HUDEP-2 (cell line): ENCODE results near the gene CARS1.
"Not testable (repeated sequence)": the region's sequence is repeated elsewhere in the genome, so short reads cannot be mapped to it uniquely, and the experiment has no call there.

Source experiments
- DNase-seq, 76 experiments: peaks; one replicate each; lab custom pipeline; 2025; ENCODE audit not compliant: unreplicated experiment in 76 of 76; lab: John Stamatoyannopoulos, UW

CARS1 gene

DNA sequence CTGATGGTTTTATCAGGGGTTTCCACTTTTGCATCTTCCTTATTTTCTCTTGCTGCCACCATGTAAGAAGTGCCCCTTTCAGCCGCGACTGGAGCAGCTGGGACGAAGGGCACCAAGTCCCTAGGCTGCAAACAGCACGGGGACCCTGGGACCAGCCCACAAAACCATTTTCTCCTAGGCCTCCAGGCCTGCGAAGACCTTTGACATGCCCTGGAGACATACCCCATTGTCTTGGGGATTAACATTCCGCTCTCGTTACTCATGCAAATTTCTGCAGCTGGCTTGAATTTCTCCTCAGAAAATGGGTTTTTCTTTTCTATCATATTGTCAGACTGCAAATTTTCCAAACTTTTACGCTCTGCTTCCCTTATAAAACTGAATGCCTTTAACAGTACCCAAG lies 6.7 kb upstream of the CARS1 start:
- DNase-seq = not testable (repeated sequence)

DNA sequence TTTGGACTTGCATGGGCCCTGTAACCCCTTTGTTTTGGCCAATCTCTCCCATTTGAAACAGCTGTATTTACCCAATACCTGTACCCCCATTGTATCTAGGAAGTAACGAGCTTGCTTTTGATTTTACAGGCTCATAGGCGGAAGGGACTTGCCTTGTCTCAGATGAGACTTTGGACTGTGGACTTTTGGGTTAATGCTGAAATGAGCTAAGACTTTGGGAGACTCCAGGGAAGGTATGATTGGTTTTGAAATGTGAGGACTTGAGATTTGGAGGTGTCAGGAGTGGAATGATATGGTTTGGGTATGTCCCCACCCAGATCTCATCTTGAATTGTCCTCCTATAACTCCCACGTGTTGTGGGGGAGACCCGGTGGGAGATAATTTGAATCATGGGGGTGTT lies 6.2 kb upstream of the CARS1 start:
- not testable (repeated sequence) for DNase-seq

DNA sequence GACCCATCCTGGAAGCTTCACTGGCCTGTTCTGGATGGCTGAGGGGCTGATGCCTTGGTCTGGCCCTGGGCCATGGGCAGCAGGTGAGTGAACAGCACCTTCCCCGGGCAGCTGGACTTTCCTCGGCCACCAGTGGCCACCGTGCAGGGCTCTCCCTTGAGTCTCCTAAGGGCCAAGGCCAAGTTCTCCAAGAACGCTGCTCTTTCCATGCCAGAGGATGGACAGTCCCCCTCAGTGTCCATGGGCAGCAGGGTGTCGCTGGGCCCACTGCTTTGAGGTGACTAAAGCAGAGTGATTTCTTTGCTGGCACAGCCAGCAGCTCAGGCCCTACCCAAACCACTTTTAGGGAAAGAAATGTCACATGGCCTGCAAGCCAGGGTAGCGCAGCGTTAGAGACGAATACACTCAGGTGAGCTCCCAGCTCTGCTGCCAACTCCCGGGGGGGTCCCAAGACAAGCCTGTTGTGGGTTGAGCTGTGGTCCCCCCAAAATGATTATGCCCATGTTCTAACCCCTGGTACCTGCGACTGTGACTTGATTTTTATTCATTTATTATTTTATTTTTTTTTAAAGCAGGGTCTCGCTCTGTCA lies 3.3 kb upstream of the CARS1 start:
- no peak for DNase-seq

DNA sequence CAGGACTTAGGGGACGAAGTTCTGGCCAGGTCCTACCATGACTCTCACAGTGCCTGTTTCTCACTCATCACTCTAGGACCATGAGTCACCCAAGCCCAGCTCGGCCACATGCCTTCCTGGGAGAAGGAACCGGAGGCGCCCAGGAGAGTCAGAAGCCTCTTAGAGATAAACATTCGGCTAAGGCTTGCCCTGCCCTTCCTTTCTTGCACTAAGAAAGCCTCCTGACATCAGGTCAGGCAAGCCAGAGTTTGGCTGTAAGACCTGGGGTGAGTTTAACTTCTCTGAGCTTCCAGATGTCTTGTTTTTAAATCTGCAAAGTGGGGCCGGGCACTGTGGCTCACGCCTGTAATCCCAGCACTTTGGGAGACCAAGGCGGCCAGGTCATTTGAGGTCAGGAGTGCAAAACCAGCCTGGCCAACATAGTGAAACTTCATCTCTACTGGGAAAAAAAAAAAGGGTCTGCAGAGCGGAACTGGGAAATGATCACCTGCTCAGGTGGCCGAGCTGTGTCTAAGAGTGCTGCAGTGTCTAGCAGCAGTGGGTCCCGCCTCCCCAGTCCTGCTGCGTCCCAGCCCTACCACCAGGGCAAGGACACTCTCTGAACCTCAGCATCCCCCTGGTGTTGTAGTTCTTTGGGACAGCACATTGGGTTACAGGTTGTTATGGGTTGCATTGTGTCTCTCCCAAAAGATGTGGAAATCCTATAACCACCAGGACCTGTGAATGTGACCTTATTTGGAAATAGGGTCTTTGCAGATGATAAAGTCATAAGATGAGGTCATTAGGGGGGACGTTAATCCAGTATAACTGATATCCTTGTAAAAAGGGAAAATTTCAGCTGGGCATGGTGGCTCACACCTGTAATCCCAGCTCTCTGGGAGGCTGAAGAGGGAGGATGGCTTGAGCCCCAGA lies 1.8 kb upstream of the CARS1 start:
- peak in 69 of 76 experiments; percentile 12 to 79 (median 55) for DNase-seq

DNA sequence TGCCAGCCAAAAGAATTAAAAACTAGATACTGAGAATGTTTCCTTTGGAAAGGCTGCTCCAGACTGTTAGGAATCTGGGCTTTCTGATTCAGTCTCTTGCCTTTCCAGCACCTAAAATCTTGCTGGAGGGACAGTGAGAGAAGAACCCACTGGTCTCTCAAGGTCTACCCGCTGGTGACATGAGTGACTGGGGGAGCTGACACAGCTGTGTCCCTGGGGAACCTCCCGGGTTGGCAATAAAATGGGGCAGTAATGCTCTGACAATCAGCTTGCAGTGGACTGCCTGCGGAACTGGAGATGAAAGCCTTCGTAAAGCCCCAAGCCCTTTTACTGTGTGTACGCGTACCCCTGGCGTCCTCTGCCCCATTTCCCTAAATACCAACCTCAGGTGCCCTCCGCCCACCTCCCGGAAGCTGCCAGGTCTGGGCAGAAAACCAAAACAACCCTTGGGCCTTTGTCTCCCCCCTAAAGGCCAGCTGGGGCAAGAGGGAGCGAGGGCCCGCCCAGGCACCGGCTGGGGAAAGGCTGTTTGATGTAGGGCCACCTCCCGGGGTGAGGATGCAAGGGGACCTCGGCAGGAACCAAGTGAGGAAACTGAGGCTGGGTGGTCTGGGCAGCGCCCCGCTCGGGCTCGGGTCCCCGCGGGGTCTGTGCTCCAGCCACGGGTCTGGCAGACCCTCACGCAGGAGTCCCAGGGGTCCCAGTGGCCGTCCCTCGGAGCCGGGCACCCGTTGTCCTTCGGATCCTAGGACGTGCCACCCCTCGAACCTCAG lies 741 bp downstream of the CARS1 start:
- peak in 7 of 76 experiments; percentile 6 to 24 (median 12) for DNase-seq

DNA sequence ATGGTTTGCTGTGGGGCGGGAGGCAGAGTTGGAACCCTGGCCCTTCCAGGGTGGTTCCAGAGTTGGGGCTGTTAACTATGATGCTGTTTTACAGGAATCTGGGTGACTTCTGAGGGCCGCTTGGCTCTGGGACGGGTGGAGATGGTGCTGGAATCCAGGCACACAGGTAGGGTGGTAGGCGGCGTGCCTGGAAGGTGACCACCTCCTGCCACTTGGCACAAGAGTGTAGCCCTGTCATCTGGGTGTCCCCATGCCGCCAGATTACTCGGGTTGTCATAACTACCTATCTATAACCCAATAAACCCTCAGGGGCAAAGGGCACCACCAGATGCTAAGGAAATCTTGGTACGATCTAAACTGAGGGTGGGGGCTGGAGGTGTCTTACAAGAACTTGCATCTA lies 1.3 kb downstream of the CARS1 start:
- no peak for DNase-seq

DNA sequence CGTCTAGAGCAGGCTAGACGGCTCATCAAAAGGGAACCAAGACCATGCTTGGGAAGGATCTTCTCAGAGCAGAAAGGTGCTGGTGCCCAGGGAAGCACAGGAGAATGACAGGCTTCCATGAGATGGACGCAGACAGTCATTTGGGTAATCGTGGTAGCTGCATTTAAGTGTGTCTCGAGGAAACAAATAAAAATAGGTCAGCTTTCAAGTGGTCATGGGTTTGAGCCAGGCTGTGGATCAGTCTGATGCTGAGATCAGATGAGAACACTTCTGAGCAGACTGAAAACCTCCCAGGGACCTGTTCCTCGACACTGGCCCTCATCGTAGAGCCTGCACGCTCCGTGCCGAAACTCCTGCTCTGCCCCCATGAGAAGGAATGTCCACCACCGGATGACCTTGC lies 4.7 kb downstream of the CARS1 start:
- DNase-seq = no peak

DNA sequence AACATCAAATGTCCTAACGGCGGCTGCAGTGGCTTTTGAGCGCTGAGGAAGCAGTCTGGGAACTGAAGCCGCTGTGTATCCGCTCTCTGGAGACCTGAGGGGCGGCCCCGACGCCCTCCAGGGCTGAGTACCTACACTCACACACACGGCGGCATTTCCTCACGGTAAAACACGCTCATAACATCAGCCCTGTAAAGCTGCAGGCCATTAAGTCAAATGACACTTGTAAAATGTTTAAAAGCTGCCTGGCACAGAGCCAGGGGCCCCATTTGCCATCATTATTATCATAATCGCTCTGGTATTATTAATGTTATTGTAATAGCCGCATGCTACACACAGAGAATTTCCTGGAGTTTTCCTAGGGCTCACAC lies 5.1 kb downstream of the CARS1 start:
- no peak for DNase-seq

DNA sequence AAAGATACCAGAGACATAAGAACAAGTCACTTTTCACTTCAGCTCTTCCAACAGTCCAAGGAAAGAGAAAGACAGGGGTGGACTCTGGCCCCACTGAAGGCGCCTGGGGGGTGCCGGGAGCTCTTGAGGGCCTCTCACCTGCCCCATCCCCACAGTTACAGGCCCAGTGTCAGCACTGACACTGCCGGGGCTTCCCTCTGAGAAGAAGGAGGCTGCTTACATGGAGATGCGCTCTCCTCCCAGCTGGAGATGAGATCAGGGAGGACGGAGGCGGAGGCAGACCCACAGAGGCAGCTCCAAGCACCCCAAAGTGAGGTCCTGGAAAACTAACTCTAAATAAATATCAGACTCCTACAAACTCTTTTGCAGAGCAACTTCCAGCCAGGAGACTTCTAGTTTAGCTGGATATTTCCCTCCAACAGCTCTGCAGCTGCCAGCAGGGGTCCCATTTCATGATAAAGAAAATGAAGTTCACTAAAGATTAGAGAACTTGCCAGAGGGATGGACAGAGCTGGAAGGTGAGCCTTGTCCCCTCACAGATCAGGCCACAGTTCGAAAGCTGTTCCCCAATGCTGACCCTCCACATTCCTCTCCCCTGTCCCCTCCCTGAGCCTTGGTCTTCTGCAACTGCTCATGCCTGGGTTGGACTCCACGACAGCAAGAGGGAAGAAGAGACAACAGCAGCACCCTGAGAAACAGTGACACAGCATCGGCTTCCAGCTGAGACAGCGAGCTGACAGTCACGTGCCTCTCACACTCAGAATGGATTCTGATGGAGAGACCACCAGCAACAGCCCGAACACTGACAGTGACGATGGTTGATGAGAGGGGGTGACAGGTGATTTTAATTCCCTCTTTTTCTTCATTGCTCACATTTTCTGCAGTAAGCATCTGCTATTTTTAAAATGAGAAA lies 5.8 kb downstream of the CARS1 start:
- no peak for DNase-seq

DNA sequence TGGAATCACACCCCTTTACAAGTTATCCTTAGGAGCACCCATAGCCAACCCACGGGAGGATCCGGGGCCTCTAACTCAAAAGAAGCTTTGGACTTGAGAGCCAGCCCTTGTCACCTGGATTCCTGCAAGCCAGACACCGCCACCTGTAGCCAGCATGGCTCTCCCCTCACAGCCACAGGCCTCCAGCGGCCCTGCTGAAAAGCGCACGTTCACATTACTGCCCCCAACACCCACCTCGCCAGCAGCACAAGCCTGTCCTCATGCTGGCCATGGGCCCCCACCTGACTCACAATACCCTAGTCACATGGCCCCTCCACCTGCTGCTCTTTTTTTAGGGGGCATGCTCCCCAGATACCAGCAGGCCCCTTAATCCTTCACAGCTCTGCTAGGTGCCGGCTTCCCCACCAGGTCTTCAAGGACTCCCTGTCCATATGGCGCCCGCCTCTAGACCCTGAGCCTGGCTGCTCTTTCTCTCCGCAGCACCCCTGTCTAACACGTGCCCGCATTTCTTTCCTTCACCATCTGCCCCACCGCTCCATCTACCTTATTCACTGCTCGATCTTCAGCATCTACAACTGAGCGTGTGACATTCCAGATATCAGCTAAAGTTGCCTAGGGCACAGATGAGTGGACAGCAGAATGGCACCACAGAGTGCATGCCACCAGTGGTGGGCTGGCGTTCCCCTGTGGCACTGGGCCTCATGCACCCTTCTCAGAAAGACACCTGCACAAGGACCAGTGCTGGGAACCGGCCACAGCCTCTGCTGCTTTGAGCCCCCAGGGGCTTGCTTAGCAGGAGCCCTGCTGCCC lies 6.6 kb downstream of the CARS1 start:
- DNase-seq = no peak

DNA sequence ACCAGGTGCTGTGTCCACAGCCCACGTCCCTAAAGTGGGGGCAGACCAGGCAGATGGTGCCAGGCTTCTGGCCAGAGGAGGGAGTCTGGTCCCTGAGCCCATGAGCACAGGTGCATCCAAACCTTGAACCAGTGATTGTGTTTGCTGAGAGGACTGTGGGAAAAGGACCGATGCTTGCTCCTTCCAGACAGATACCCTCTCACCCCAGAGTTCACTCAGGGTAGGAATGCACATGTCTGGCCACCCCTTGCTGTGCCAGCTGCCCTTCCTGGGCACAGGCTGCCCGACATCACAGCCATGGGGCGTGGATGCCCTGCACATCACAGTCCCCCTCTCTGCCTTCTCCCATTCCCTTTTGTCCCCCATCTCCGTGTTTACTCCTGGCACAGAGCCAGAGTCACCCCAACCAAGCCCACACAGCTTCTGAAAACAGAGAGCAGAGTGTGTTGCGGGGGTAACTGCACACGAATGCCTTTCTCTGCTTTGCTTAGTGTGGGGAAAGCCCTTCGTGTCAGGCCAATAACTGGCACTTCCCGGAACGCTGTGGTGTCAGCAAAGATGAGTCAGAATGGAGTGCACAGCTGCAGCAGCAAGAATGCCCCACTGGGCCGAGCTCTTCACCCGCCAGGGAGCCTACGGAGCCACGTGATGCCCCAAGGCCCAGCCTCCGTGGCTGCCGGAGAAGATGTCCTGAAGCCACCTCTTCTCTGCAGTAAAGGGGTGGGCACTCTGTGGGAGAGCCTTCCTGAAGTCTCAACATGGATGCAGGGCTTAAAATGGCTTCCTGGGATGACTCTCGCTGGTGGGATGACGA lies 7.6 kb downstream of the CARS1 start:
- peak in 1 of 76 experiments; percentile 48 for DNase-seq

DNA sequence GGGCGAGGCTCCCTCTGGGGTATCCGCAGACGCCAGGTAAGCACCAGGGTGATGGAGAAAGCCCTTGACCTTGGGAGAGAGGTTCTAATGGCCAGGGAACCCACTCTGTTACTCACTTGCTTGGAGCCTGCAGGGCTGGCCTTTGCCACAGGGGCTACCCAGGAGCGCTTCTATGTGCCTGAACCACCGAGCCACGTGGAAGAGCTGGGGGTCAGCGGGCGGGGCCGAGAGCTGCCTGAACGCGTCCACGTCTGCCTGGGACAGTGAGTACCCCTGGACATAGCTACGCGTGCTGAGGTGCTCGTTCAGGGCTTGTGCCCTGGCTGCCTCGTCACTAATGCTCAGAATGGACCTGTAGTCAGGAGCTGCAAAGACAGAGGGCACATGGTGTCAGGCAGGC lies 9.6 kb downstream of the CARS1 start:
- DNase-seq = no peak

DNA sequence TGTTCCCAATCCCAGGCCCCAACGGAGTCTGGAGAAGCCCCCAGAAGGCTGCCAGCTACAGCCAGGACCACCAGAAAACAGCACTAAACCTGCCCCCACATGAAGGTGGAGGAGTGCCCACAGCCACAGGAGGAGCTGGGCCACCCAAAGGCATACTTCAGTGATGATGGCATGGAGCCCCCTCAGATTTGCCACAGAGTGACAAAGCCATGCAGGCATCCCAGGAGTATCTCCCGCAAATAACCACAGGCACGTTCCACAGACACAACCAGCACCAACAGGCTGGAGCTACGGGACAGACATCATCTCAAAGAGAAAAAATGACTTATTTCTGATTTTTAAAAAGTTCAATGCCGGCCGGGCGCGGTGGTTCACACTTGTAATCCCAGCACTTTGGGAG lies 10.6 kb downstream of the CARS1 start:
- no peak for DNase-seq

DNA sequence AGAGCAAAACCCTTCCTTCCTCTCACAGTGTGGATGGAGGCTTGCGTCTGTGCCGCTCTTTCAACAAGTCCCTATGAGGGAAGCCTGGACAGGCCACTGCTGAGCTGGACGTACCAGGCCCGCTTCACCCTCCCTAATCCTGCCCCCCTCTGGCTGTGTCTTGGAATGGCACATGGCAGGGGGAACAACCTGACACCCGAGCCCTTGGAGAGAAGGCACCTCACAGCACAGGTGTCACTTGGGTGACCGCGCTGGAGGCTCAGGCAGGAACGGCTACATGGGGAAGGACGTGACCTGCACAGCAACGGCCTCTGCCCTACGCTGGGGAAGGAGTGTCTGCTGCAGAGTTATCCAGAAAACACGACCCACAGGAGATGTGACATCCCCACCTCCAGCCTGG lies 11.0 kb downstream of the CARS1 start:
- no peak for DNase-seq

DNA sequence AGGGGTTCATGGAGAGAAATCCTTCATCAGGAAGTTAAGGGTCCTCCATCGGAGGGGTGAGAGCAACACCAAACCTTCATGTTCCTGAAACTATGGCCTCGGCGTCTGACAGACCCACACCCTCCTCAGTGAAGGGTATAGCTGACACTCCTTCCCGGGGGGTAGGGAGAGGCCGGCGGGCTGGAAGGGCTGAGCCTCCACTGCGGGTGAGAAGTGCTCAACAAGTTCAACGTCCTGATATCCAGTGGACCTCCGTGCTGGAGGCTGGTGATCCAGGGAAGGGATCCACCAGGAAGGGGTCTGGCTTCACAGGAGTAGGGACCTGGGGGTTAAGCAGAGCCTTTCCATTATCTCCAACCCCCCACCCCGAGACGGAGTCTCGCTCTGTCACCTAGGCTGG lies 12.3 kb downstream of the CARS1 start:
- DNase-seq = no peak

DNA sequence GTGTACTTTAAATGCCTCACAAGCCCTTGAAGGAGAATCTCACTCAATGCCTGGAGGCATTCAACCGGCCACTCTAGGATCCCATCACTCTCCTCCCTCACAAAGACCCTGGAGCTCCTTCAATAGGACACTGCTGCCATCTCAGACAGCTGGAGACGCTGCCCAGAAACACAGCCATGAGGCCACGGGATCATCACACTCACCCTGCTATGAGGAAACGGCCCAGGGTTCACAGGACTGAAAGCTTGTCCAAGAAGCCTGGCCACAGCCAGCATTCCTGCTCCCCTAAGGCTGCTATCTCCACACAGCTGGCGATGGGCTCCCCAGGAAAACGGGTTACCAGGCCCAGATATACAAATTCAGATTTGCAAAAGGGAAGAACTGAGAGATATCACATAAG lies 13.2 kb downstream of the CARS1 start:
- DNase-seq = no peak

DNA sequence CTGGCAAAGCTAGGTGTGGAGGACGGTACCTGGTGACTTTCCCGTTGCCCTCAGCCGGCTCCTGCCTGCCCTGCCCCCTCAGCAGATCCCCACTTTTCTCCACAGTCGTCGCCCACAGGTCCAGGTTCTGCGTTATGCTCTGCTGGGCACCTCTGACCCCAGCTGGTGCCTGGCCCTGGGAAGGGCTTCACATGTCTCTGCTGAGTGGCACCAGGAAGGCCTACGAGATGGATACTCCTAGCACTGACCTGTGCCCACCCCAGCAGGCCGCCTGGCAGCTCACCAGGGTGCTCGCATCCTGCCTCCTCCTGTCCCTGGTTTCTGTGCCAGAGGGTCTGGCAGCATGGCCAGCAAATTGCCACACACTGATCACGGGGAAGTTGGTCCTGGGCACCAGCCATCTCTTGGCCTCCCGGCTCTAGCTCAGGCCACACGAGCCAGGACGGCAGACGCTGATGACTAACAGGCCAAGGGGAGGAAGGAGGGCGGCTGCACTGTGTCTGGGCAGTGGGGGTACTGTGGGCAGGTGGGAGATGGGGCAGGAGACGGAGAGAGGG lies 13.8 kb downstream of the CARS1 start:
- no peak for DNase-seq

DNA sequence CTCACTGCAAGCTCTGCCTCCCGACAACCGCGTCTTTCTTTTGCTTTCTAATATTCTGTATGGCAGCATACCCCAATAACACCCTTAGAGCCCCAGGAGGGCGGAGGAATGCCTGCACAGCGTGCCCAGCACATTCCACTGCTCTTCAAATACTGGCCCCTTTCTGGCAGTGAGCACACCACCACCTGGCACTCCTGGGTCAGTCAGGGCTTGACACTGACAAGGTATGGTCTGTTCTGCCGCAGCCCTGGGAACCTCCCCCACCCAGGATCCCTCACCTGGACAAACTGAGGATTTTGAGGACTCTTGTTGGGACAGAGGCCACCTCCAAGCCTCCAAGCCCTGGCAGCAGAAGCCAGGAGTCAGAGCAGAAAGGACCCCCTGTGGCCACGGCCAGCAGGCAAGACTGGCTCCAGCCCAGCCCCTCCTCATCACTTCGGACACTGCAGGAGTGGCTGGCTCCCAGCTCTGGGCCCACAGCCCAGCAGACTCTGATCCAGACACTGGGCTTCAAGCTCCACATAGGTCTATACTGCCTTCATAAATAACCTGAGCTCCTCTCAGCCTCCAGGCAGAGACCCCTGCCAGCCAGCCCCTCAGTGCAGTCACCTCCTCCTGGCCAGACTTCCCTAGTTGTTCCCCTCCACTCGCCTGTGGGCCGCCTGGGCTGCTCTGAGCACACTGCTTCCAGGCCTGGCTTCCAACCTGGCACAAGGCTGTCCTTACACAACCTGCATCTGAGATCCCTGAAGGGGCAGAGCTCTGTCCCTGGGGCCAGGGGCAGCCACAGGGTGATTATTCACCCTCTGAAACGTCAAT lies 14.5 kb downstream of the CARS1 start:
- no peak for DNase-seq
